Liver (tissue), 9 donors: ENCODE results near the gene DGCR2. TPM values are rescaled to one million over a fixed set of nuclear protein-coding genes. Genes with fewer than 3 reads are reported as not detected.

Source experiments
- DNase-seq: peaks from one replicate; pipeline ENCODE4 v3.0.0-alpha.2; 2017; ENCODE audit warnings: low spot score
- H3K27ac ChIP-seq, 2 donors: one replicate each; pipeline ENCODE4 v1.7.0; 2013; ENCODE audit warnings: inconsistent platforms in 2 of 2, low read length in 2 of 2, control low read depth in 1 of 2, low read depth in 1 of 2, mild to moderate bottlenecking in 1 of 2
- H3K27me3 ChIP-seq, 4 donors: one replicate each; pipeline versions ENCODE4 v1.6.1 to v1.7.0; 2013; ENCODE audit warnings: low read length in 3 of 4, inconsistent platforms in 1 of 4, mild to moderate bottlenecking in 1 of 4, moderate library complexity in 1 of 4; ENCODE audit not compliant: control insufficient read depth in 4 of 4, insufficient read depth in 4 of 4
- H3K36me3 ChIP-seq, 4 donors: one replicate each; pipeline versions ENCODE4 v1.6.1 to v1.7.0; 2013; ENCODE audit warnings: low read length in 3 of 4, mild to moderate bottlenecking in 3 of 4, low read depth in 1 of 4, moderate library complexity in 1 of 4; ENCODE audit not compliant: control insufficient read depth in 4 of 4, insufficient read depth in 3 of 4
- H3K4me1 ChIP-seq, 4 donors: one replicate each; pipeline versions ENCODE4 v1.6.1 to v1.7.0; 2013; ENCODE audit warnings: low read length in 3 of 4, mild to moderate bottlenecking in 3 of 4, moderate library complexity in 1 of 4; ENCODE audit not compliant: control insufficient read depth in 4 of 4, insufficient read depth in 4 of 4
- H3K4me3 ChIP-seq, 3 donors: one replicate each; pipeline versions ENCODE4 v1.6.1 to v1.7.0; 2013; ENCODE audit warnings: low read length in 3 of 3, control low read depth in 1 of 3, low read depth in 1 of 3, mild to moderate bottlenecking in 1 of 3
- H3K9ac ChIP-seq, 2 donors: one replicate each; pipeline ENCODE4 v1.7.0; 2013; ENCODE audit warnings: low read length in 2 of 2, mild to moderate bottlenecking in 2 of 2, moderate library complexity in 2 of 2, control low read depth in 1 of 2, low read depth in 1 of 2
- H3K9me3 ChIP-seq, 4 donors: one replicate each; pipeline versions ENCODE4 v1.6.1 to v1.7.0; 2013; ENCODE audit warnings: low read length in 3 of 4; ENCODE audit not compliant: control insufficient read depth in 4 of 4
- EGR1 ChIP-seq, 2 donors: IDR thresholded peaks; 2 replicates each; pipeline ENCODE4 v1.6.1; 2016 to 2018; ENCODE audit warnings: antibody characterized with exemption in 2 of 2, low read depth in 2 of 2
- FOXA1 ChIP-seq: IDR thresholded peaks from 2 replicates; pipeline ENCODE4 v1.6.1; 2016; ENCODE audit warnings: antibody characterized with exemption
- FOXA2 ChIP-seq: IDR thresholded peaks from 2 replicates; pipeline ENCODE4 v1.6.1; 2016; ENCODE audit warnings: antibody characterized with exemption
- GABPA ChIP-seq, 2 donors: IDR thresholded peaks in 1 of 2; conservative IDR thresholded peaks in 1 of 2; 2 replicates each; pipeline ENCODE4 v1.6.1; 2016; ENCODE audit warnings: antibody characterized with exemption in 2 of 2, mild to moderate bottlenecking in 1 of 2, moderate library complexity in 1 of 2
- HNF4A ChIP-seq, 2 donors: conservative IDR thresholded peaks; 2 replicates each; pipeline ENCODE4 v1.6.1; 2016; ENCODE audit warnings: antibody characterized with exemption in 2 of 2, mild to moderate bottlenecking in 2 of 2
- JUND ChIP-seq, 2 donors: IDR thresholded peaks; 2 replicates each; pipeline ENCODE4 v1.6.1; 2016; ENCODE audit warnings: antibody characterized with exemption in 2 of 2
- MAX ChIP-seq: IDR thresholded peaks from 2 replicates; pipeline ENCODE4 v1.6.1; 2016; ENCODE audit warnings: antibody characterized with exemption
- NR2F2 ChIP-seq: IDR thresholded peaks from 2 replicates; pipeline ENCODE4 v1.6.1; 2016; ENCODE audit warnings: antibody characterized with exemption
- RAD21 ChIP-seq, 2 donors: IDR thresholded peaks; 2 replicates each; pipeline ENCODE4 v1.6.1; 2016; ENCODE audit warnings: antibody characterized with exemption in 2 of 2, mild to moderate bottlenecking in 2 of 2
- REST ChIP-seq: IDR thresholded peaks from 2 replicates; pipeline ENCODE4 v1.6.1; 2016; ENCODE audit warnings: antibody characterized with exemption, mild to moderate bottlenecking
- RXRA ChIP-seq, 2 donors: IDR thresholded peaks; 2 replicates each; pipeline ENCODE4 v1.6.1; 2017 to 2018; ENCODE audit warnings: antibody characterized with exemption in 2 of 2, mild to moderate bottlenecking in 1 of 2
- SP1 ChIP-seq: IDR thresholded peaks from 2 replicates; pipeline ENCODE4 v1.6.1; 2018; ENCODE audit warnings: antibody characterized with exemption, mild to moderate bottlenecking
- TAF1 ChIP-seq: conservative IDR thresholded peaks from 2 replicates; pipeline ENCODE4 v1.6.1; 2016; ENCODE audit warnings: antibody characterized with exemption, mild to moderate bottlenecking
- WGBS: extraction: QIAGEN DNeasy Blood & Tissue Kit; methylation state at CpG from one replicate; pipeline ENCODE4 v1.1.7; 2013; 5-methylcytosine and 5-hydroxymethylcytosine counted together
- polyA plus RNA-seq, 2 donors: library from polyadenylated mRNA; stranded (reverse) in 1 of 2; unstranded in 1 of 2; fragments of 200-250 nt in 1 of 2; fragments of >200 nt in 1 of 2; fragmentation: Nextera tagmentation in 1 of 2; extraction: Ambion mirVana in 1 of 2; gene quantifications; one replicate each; pipeline versions ENCODE4 v1.2.1 to v1.2.3, GENCODE V29; 2013 to 2015
- total RNA-seq, 2 donors: library from RNA; depleted of rRNA; stranded (reverse); fragments of >200 nt; gene quantifications; one replicate each; pipeline ENCODE4 v1.2.3, GENCODE V29; 2014
- TF ChIP-seq, protein P1 (sequence below): IDR thresholded peaks from 2 replicates; pipeline ENCODE4 v1.6.1; 2016; ENCODE audit warnings: antibody characterized with exemption
- TF ChIP-seq, protein P2 (sequence below): IDR thresholded peaks from 2 replicates; pipeline ENCODE4 v1.6.1; 2016; ENCODE audit warnings: antibody characterized with exemption
- donor health status: healthy.
- donor health status: healthy.
- donor health status: healthy.
- donor health status: healthy.
- donor health status: healthy.

The DGCR2 gene
- total and polyA plus RNA-seq, 4 donors = 11.2 to 30.0 (median 21.1) TPM

- TF ChIP-seq, protein P1, sequence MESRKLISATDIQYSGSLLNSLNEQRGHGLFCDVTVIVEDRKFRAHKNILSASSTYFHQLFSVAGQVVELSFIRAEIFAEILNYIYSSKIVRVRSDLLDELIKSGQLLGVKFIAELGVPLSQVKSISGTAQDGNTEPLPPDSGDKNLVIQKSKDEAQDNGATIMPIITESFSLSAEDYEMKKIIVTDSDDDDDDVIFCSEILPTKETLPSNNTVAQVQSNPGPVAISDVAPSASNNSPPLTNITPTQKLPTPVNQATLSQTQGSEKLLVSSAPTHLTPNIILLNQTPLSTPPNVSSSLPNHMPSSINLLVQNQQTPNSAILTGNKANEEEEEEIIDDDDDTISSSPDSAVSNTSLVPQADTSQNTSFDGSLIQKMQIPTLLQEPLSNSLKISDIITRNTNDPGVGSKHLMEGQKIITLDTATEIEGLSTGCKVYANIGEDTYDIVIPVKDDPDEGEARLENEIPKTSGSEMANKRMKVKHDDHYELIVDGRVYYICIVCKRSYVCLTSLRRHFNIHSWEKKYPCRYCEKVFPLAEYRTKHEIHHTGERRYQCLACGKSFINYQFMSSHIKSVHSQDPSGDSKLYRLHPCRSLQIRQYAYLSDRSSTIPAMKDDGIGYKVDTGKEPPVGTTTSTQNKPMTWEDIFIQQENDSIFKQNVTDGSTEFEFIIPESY = no peak
- TF ChIP-seq RAD21 (IDR thresholded peaks at IDR 0.05) (no peak), JUND (IDR thresholded peaks at IDR 0.05) (no peak), REST (no peak), SP1 (no peak), NR2F2 (no peak), GABPA (IDR thresholded peaks at IDR 0.05 in 1 of 2, conservative IDR thresholded peaks at IDR 0.05 in 1 of 2) (no peak), MAX (no peak), FOXA1 (no peak), TAF1 (no peak), RXRA (IDR thresholded peaks at IDR 0.05) (no peak), FOXA2 (no peak)
- TF ChIP-seq, protein P2, sequence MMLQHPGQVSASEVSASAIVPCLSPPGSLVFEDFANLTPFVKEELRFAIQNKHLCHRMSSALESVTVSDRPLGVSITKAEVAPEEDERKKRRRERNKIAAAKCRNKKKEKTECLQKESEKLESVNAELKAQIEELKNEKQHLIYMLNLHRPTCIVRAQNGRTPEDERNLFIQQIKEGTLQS = no peak
- H3K27ac ChIP-seq = no peak overlapping the region
- H3K27me3 ChIP-seq = no peaks in the 10 kb centered on the region
- no peak overlapping the region for H3K4me3 ChIP-seq
- no peak overlapping the region for H3K9ac ChIP-seq
- H3K36me3 ChIP-seq = peaks cover 16 to 74% (median 63%) of the 10 kb centered on the region in 4 donors
- no peaks in the 10 kb centered on the region for H3K4me1 ChIP-seq
- WGBS = 98% methylated on average over 2 of the region's 2 CpGs
- H3K9me3 ChIP-seq = no peaks in the 10 kb centered on the region
- DNase-seq = no peak
These were observed 75.9 kb downstream of the DGCR2 start for GRCh38 chr22:19046287-19046686.

DNA sequence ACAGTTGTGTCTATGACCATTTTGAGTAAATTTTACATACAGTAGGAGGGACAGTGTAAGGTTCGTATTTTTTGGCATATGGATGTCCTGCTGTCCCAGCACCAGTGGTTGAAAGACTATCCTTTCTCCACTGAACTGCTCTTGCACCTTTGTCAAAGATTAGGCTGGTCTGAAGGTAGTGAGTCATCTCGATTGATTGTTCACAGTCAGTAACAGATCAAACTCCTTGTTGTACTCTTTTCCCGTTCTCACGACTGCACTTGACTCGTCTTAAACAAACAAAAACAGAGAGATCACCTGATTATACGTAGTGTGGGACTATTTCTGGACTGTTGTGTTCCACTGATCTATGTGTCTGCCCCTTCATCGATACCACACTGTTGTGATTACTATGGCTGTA is 77.1 kb downstream of the DGCR2 start:
- H3K9me3 ChIP-seq = no peaks in the 10 kb centered on the region
- no peak overlapping the region for H3K27ac ChIP-seq
- no peaks in the 10 kb centered on the region for H3K4me1 ChIP-seq
- TF ChIP-seq EGR1 (IDR thresholded peaks at IDR 0.05; ENCODE audit: low read depth in 2 of 2) = no peak
- TF ChIP-seq HNF4A (conservative IDR thresholded peaks at IDR 0.05) = peak in 1 of 2 donors; percentile 25
- no peaks in the 10 kb centered on the region for H3K27me3 ChIP-seq
- peaks cover 21 to 85% (median 62%) of the 10 kb centered on the region in 4 donors for H3K36me3 ChIP-seq
- WGBS = 61% methylated on average over 7 of the region's 7 CpGs
- no peak for DNase-seq
- no peak overlapping the region for H3K9ac ChIP-seq
- no peak overlapping the region for H3K4me3 ChIP-seq
